ENCODE results near the gene SLC2A4.

GRCh38 chr17:7292729-7293128 lies 11.2 kb downstream of the SLC2A4 start:
- TF ChIP-seq CTCF (conservative IDR thresholded peaks at IDR 0.05), result no peak
- no peak for TF ChIP-seq ZFX (IDR thresholded peaks at IDR 0.05)
